Stimulated activated CD4-positive, alpha-beta T cell treated with anti-CD3 and anti-CD28 coated beads, Interleukin-1b, Interleukin-23, amount 100 ng/mL, for 1 hour (primary cell): ENCODE results near the gene PAGE2B.
"Not testable (repeated sequence)": the region's sequence is repeated elsewhere in the genome, so short reads cannot be mapped to it uniquely, and the experiment has no call there.

Source experiments
- DNase-seq, 2 donors: peaks; one replicate each; pipeline ENCODE4 v3.0.0-alpha.2; 2020; ENCODE audit warnings: low read depth in 2 of 2

The PAGE2B gene

DNA sequence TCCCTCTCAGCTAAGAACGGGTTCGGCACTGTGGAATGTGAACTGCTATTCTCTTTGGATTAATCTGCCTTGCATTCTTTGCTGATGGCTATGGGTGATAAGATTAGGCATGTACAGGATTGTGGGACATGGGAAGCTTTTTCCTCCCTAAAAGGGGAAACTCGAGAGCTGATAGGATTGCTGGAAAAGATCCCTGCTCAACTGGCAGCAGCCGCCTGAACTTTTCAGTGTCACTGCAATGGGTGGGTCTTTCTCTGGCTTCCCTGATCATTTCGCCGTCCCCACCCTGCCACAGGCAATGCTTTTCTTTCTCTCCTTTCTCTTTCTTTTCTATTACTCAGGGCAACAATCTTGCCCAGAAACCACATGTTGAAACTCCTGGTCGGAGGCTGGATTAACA is 34.5 kb downstream of the PAGE2B start:
- no peak for DNase-seq

DNA sequence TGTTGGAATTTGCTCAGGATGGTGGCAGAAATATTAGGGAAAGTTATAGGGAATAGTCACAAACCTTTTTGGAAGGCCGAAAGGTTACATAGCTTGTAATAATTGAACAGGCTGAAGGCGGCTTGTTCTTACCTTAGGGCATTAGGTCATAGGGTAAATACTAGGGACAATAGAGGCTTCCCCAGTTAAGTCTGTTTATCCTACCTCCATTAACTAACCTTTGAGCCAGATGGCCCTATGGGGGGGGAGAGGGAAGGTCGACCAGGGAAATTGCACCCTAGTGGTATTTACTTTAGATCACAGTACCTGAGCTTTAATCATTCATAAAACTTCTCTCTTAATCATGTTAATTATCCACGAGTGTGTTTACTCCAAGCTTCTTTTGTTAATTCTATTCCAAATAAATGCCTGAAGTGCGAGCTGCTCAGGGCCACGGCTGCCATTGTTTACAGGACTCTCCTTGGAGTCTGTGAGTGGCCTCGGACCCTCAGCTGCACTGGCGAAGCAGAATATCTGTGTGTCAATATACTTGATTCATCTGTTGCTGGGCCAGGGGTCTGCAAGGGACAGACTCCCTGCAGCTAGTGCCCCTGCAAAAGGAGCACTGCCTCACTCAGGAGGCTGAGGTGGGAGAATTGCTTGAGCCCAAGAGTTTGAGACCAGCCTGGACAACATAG is 36.9 kb downstream of the PAGE2B start:
- no peak for DNase-seq

DNA sequence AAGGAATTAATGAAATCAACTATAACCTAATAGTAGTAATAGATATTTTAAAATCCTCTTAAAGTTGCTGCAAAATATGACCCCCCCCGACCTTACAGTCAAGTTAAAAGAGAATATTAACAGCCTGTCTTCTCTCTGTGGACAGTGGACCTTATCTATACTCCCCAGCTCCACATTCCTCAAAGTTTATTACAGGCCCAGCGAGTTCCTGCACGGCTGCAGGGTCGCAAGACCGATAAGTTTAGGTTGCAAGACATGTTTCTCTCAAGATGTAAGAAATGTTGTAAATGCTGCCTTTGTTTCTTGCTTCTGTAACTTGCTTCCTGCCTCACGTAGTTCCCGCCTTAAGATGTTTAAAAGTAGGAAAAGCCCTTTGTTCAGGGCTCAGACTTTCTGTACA is 41.8 kb downstream of the PAGE2B start:
- DNase-seq: not testable (repeated sequence)

DNA sequence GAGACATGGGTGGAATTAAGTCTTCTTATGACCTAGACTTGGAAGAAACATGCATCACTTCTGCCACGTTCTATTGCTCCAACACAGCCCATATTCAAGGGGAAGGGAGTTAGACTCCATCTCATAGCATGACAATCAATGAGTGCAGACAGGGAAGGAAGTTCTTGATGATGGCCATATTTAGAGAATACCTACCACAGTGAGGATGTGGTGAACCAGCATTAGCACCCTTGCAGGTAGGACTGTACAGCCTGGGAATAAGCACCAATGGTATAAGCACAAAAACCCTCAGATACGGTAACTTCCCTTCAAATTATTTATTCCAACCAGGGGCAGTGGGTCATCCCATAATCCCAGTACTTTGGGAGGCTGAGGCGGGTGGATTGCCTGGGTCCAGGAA is 43.7 kb downstream of the PAGE2B start:
- DNase-seq: no peak

DNA sequence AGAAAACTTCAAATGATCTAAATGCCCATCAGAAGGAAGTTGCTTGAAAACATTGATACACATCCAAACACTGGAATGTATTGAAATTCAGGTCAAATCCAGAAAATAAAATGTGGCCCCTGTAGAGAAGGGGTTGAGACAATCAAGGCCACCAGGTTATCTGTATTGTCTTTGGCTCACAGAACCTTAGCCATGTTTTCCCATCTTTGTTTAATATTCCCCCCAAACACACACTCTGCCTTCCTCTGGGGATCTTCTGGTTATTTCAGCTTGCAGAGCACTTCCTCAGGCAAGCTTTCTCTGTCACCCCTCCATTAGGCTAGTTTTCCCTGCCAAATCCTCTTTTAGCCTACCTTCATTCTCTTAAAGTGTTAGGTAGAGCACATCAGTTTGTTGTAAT is 44.4 kb downstream of the PAGE2B start:
- DNase-seq: no peak

DNA sequence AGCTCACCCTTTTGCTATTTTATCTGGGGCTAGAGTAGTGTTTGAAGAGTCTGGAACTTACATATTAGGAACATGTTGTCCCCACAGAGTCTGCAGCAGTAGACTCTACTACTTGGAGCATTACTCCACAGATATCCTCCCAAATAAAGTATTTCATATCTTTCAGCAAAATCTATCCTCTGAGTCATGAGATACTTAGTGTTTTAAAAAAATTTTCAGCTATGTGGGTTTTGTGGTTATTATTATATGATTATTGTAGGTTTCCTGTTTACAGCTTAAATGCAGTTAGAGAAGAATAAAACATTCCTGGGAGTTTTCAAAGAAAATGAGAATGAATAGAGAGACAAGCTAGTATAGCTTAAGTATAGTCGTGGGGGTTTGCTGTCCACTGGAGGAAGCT is 44.9 kb downstream of the PAGE2B start:
- no peak for DNase-seq

DNA sequence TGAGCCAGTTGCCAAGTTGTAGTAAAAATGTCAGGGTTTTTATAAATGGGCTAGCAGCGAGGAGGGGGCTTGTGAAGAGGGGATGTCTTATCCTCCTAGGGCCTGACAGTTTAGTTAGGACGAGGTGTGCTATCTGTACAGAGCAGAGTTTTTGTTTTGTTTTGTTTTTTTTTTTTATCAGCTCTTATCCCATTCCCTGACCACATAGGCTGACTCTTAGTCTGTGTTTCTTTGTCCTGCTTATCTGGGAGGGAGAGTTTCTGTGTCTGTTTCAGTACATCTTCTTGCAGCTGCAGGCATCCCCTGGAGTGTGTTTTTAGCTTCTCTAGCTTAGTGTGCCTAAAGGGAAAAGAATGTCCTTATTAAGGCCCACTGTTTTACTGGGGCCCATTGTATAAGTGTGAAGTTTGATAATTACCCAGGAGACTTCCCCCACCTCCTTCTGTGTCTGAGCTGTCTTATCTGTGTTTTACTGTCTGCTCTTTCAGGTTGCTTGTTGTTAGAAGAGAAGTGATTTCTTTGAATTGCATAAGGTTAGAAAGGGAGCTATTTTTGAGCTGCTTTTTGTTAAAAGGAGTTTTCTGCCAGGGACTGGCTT is 46.0 kb downstream of the PAGE2B start:
- DNase-seq: no peak

DNA sequence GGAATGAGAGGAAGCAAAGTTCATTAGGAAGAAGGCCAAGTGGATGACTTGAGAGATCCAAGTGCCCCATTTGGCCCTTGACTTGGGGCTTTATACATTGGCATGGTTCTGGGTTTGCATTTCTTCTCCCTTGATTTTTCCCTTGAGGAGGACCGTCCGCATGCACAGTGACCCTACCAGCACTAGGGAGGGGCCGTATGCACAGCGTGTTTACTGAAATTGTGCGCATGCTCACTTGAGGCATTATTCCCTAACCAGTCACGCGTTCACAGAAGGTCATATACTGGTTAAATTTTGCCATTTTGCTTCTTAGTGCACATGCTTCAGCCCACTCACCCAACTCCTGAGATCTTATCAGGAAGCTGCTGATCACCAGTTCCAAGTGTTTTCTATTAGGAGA is 49.1 kb downstream of the PAGE2B start:
- DNase-seq: no peak

DNA sequence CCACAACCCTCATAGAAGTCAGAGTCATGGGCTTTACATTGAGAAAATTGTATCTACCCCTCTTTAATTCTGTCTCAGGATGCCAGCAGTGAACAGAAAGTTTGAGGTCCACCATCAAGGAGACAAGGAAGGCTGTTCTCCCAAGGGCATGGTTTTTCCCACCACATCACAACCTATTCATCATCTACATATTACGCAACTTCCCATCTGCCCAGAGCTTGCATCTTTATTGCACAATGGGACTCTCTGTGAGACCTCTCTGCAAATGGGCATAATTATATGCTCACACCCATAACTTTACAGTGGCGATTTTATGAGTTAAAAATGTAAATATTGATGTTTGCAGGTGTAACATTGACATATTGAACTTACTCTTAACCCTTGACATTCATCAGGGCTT is 52.9 kb downstream of the PAGE2B start:
- no peak for DNase-seq
